OCI-LY7 (cell line): ENCODE results near the gene UBE3D. TPM values are rescaled to one million over a fixed set of nuclear protein-coding genes. Genes with fewer than 3 reads are reported as not detected.

ENCODE experiments used
- BruUV-seq: library from RNA; stranded (reverse); fragments of 400-500 nt; replicated peaks from 2 replicates; lab custom pipeline; 2021; lab: Mats Ljungman, UMichigan
- CTCF ChIA-PET: fragments of 300-600 bp; sonication (Branson Sonifier 250); formaldehyde crosslinking; loops from one replicate; lab custom pipeline; 2022; ENCODE audit warnings: antibody characterized with exemption; ENCODE audit not compliant: unreplicated experiment; lab: Charles Lee
- POLR2A ChIA-PET: fragments of 300-600 bp; sonication (Branson Sonifier 250); formaldehyde crosslinking; loops from one replicate; lab custom pipeline; 2022; ENCODE audit warnings: antibody characterized with exemption; lab: Charles Lee
- DNase-seq: peaks from one replicate; pipeline ENCODE4 v3.0.0-alpha.2; 2015; ENCODE audit warnings: low spot score
- H2AFZ ChIP-seq: fragments of 200-600 bp; sonication (generic), shearing (Covaris generic); 2 replicates; pipeline ENCODE4 v1.6.1; 2014; ENCODE audit warnings: mild to moderate bottlenecking, antibody characterized with exemption, low read length, moderate library complexity
- H3K27ac ChIP-seq: fragments of 200-600 bp; sonication (generic); 2 replicates; pipeline ENCODE4 v1.5.1; 2014; ENCODE audit warnings: mixed run types, low read depth, mild to moderate bottlenecking, moderate library complexity, low read length, inconsistent platforms; ENCODE audit not compliant: poor library complexity, severe bottlenecking
- H3K36me3 ChIP-seq: fragments of 200-600 bp; sonication (generic); 2 replicates; pipeline ENCODE4 v1.6.1; 2014; ENCODE audit warnings: mild to moderate bottlenecking, antibody characterized with exemption, low read length, moderate library complexity, mixed read lengths; ENCODE audit not compliant: insufficient read depth
- H3K4me1 ChIP-seq: fragments of 200-600 bp; sonication (generic); 2 replicates; pipeline ENCODE4 v1.5.1; 2014; ENCODE audit warnings: mild to moderate bottlenecking, low read length; ENCODE audit not compliant: insufficient read depth, poor library complexity, severe bottlenecking
- H3K4me2 ChIP-seq: fragments of 200-600 bp; sonication (generic); 2 replicates; pipeline ENCODE4 v1.6.1; 2014; ENCODE audit warnings: mild to moderate bottlenecking, low read length
- H3K4me3 ChIP-seq: fragments of 200-600 bp; sonication (generic); 2 replicates; pipeline ENCODE4 v1.5.1; 2014; ENCODE audit warnings: mild to moderate bottlenecking, low read depth, low read length; ENCODE audit not compliant: poor library complexity, severe bottlenecking
- H3K79me2 ChIP-seq: fragments of 200-600 bp; sonication (generic); 2 replicates; pipeline ENCODE4 v1.6.1; 2016; ENCODE audit warnings: low read depth, mild to moderate bottlenecking, low read length, moderate library complexity, mixed read lengths; ENCODE audit not compliant: insufficient read depth
- H3K9me2 ChIP-seq: fragments of 200-600 bp; sonication (generic); 2 replicates; pipeline ENCODE4 v1.6.1; 2016; ENCODE audit warnings: mild to moderate bottlenecking, low read length, mixed read lengths; ENCODE audit not compliant: insufficient read depth
- H3K9me3 ChIP-seq: fragments of 200-600 bp; sonication (generic); 2 replicates; pipeline ENCODE4 v1.6.1; 2014; ENCODE audit warnings: mild to moderate bottlenecking, mixed run types, low read length, mixed read lengths
- H4K20me1 ChIP-seq: fragments of 200-600 bp; sonication (generic); 2 replicates; pipeline ENCODE4 v1.6.1; 2014; ENCODE audit warnings: mild to moderate bottlenecking, antibody characterized with exemption, low read length, moderate library complexity, mixed read lengths; ENCODE audit not compliant: insufficient read depth
- CTCF ChIP-seq: fragments of 200-600 bp; sonication (generic); conservative IDR thresholded peaks from 2 replicates; pipeline ENCODE4 v1.5.1; 2014; ENCODE audit warnings: mild to moderate bottlenecking, antibody characterized with exemption, low read length, moderate library complexity, mixed read lengths
- EZH2phosphoT487 ChIP-seq: fragments of 200-600 bp; sonication (generic); IDR thresholded peaks from 2 replicates; pipeline ENCODE4 v1.6.1; 2018; ENCODE audit warnings: low read depth, borderline replicate concordance, mild to moderate bottlenecking, mixed run types, antibody characterized with exemption, low read length, moderate library complexity, mixed read lengths
- intact Hi-C: fragments of 100-400 bp; cut with micrococcal nuclease; formaldehyde crosslinking; loops from one replicate; pipeline ENCODE4 v1.10.0; 2022; ENCODE audit not compliant: unreplicated experiment
- total RNA-seq, 2 experiments: library from RNA; depleted of rRNA in 1 of 2; stranded (reverse); fragments of >200 nt in 1 of 2; shearing (Covaris generic) in 1 of 2; gene quantifications; 2 replicates each; pipeline ENCODE4 v1.2.3, GENCODE V29; 2014 to 2022

Gene UBE3D
- total RNA-seq, 2 experiments from 2014 or later = 11.0 to 15.1 TPM

GRCh38 chr6:82971877-82972460 is 93.7 kb downstream of the UBE3D start:
- Histone ChIP-seq H4K20me1 (no peaks in the 10 kb centered on the region), H3K79me2 (no peaks in the 10 kb centered on the region), H3K4me3 (no peak overlapping the region), H3K4me1 (peaks cover 5% of the 10 kb centered on the region), H3K4me2 (no peak overlapping the region), H3K9me2 (no peaks in the 10 kb centered on the region), H3K36me3 (no peaks in the 10 kb centered on the region), H3K27ac (no peak overlapping the region), H3K9me3 (no peaks in the 10 kb centered on the region), H2AFZ (no peak overlapping the region)
- CTCF ChIA-PET = no interaction called here
- POLR2A ChIA-PET = no interaction called here
- no TSS peak for BruUV-seq
- no peak for DNase-seq
- intact Hi-C loops = no loop called here
- TF ChIP-seq CTCF = no peak

GRCh38 chr6:82970839-82971238 is 94.8 kb downstream of the UBE3D start:
- Histone ChIP-seq H3K4me2 (no peak overlapping the region), H3K79me2 (no peaks in the 10 kb centered on the region), H3K36me3 (no peaks in the 10 kb centered on the region), H3K27ac (no peak overlapping the region), H3K4me3 (no peak overlapping the region), H4K20me1 (no peaks in the 10 kb centered on the region), H2AFZ (no peak overlapping the region), H3K9me2 (no peaks in the 10 kb centered on the region), H3K9me3 (no peaks in the 10 kb centered on the region), H3K4me1 (peaks cover 5% of the 10 kb centered on the region)
- CTCF ChIA-PET = no interaction called here
- BruUV-seq = no TSS peak
- intact Hi-C loops = no loop called here
- no peak for DNase-seq
- TF ChIP-seq CTCF (no peak), EZH2phosphoT487 (no peak)
- POLR2A ChIA-PET = no interaction called here

- BruUV-seq = no TSS peak
- POLR2A ChIA-PET = no interaction called here
- intact Hi-C loops = no loop called here
Observed at GRCh38 chr6:82968708-82969107, 96.9 kb downstream of the UBE3D start.

More at GRCh38 chr6:82968708-82969107, 96.9 kb downstream of the UBE3D start:
- Histone ChIP-seq H3K9me3 (no peaks in the 10 kb centered on the region), H3K4me2 (no peak overlapping the region), H3K4me1 (peaks cover 5% of the 10 kb centered on the region), H3K9me2 (no peaks in the 10 kb centered on the region), H3K27ac (no peak overlapping the region), H4K20me1 (no peaks in the 10 kb centered on the region), H3K79me2 (no peaks in the 10 kb centered on the region), H3K36me3 (no peaks in the 10 kb centered on the region), H2AFZ (no peak overlapping the region), H3K4me3 (no peak overlapping the region)
- CTCF ChIA-PET = no interaction called here
- TF ChIP-seq EZH2phosphoT487 (no peak), CTCF (no peak)
- DNase-seq = no peak
